Stomach smooth muscle (tissue), 2 donors: Measurements from ENCODE around the gene HLTF.
"Not testable (repeated sequence)": the region's sequence is repeated elsewhere in the genome, so short reads cannot be mapped to it uniquely, and the experiment has no call there.

Experiments used
- H3K27ac ChIP-seq: one replicate; pipeline ENCODE4 v1.7.0; 2013; ENCODE audit warnings: mild to moderate bottlenecking, low read length, inconsistent platforms
- H3K27me3 ChIP-seq, 2 donors: one replicate each; pipeline ENCODE4 v1.7.0; 2013; ENCODE audit warnings: low read length in 2 of 2; ENCODE audit not compliant: insufficient read depth in 2 of 2, control insufficient read depth in 1 of 2
- H3K36me3 ChIP-seq, 2 donors: one replicate each; pipeline ENCODE4 v1.7.0; 2013; ENCODE audit warnings: low read length in 2 of 2; ENCODE audit not compliant: control insufficient read depth in 2 of 2, insufficient read depth in 2 of 2
- H3K4me1 ChIP-seq: one replicate; pipeline ENCODE4 v1.7.0; 2013; ENCODE audit warnings: low read length; ENCODE audit not compliant: control insufficient read depth, insufficient read depth
- H3K4me3 ChIP-seq, 2 donors: one replicate each; pipeline ENCODE4 v1.7.0; 2013; ENCODE audit warnings: low read length in 2 of 2
- H3K9ac ChIP-seq, 2 donors: one replicate each; pipeline ENCODE4 v1.7.0; 2013; ENCODE audit warnings: low read length in 2 of 2, mild to moderate bottlenecking in 1 of 2
- H3K9me3 ChIP-seq, 2 donors: one replicate each; pipeline ENCODE4 v1.7.0; 2013; ENCODE audit warnings: low read length in 2 of 2; ENCODE audit not compliant: control insufficient read depth in 2 of 2
- donor health status: healthy.
- donor health status: Pancreatic carcinoma.

The HLTF gene

DNA sequence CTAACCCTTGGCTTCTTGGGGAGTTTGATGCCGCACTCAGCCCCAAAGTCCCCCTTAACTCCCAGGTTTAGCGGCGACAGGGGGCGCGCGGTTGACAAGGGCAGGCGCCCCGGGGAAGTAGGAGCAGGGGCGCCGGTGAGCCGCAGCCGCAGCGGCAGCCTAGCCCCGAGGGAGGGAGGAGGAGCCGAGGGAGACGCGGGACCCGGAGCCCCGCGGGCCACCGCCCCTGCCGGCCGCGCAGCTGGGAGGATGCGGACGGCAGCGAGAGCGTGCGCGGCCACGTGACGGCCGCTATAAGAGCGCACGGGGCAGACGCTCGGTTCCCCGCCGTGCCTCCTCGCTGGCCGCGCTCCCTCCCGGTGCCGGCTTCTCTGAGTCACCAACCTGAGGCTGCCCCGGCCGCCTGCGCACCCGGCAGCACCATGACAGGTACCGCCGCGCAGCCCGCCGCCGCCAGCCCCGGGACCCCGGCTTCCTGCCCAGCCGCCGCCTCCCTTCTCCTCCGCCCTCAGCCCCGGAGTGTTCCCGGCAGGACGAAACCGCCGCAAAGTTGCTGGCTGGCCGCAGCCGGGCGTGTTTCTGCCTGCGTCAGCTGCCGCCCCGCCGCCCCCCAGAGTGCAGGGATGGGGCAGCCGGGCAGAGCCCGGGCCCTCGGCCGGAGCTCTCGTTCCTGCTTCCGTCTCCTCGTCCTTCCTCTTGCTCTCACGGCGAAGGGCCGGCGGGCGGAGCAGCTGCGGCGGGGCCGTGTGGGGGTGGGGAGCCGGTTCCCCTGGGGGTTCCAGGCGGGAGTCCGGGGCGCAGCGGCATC is 94.9 kb downstream of the HLTF start, which contains the start of gene GYG1:
GYG1 (plus strand) TSS at position 322 of the 808 bp plus-strand sequence; CDS start at position 423, 101 bp downstream.
- Histone ChIP-seq H3K9ac (peak within 1 kb of the TSS; percentile 88 to 89), H3K9me3 (no peaks in the 10 kb centered on the region), H3K27me3 (no peaks in the 10 kb centered on the region), H3K36me3 (peaks cover 13 to 22% of the 10 kb centered on the region in 2 donors), H3K4me1 (peaks cover 14% of the 10 kb centered on the region), H3K27ac (peak within 1 kb of the TSS; percentile 91), H3K4me3 (peak within 1 kb of the TSS; percentile 66 to 84)

DNA sequence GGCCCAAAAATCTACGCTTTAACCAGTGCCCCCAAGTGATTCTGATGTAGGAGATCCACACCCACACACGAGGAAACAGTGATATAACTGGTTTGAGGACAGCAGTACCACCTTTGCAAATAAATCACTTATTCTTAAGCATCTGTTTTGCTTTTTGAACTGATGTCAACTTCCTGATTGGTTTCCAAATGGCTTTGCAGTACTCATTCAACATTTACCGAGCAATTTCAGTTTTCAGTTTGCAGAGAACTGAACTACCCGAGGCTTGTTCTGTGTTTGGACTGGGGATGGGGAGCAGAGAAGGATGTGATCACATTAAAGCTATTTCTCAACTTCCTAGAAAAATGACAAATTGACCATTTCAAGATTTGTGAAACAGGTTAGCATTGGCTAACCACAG is 96.1 kb downstream of the HLTF start:
- H3K4me1 ChIP-seq = peaks cover 14% of the 10 kb centered on the region
- H3K36me3 ChIP-seq = peaks cover 5 to 10% of the 10 kb centered on the region in 2 donors
- H3K9ac ChIP-seq = no peak overlapping the region
- H3K27me3 ChIP-seq = no peaks in the 10 kb centered on the region
- H3K4me3 ChIP-seq = no peak overlapping the region
- no peaks in the 10 kb centered on the region for H3K9me3 ChIP-seq
- no peak overlapping the region for H3K27ac ChIP-seq

DNA sequence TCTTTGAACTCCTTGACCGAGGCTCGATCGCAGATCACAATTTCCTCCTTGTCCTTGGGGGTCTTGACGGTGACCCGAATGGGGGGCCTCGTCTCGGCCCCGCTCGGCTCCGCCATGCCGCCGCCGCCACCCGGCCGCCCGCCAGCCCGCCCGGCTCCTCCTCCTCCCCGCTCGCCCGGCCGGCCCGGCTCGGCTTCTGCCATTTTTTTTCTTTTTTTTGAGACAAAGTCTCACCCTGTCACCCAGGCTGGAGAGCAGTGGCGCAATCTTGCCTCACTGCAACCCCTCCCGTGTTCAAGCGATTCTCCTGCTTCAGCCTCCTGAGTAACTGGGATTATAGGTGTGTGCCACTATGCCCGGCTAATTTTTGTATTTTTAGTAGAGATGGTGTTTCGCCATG is 98.8 kb downstream of the HLTF start:
- not testable (repeated sequence) for H3K27me3 ChIP-seq, H3K36me3 ChIP-seq, H3K4me1 ChIP-seq, H3K9ac ChIP-seq, H3K4me3 ChIP-seq, H3K27ac ChIP-seq, H3K9me3 ChIP-seq

DNA sequence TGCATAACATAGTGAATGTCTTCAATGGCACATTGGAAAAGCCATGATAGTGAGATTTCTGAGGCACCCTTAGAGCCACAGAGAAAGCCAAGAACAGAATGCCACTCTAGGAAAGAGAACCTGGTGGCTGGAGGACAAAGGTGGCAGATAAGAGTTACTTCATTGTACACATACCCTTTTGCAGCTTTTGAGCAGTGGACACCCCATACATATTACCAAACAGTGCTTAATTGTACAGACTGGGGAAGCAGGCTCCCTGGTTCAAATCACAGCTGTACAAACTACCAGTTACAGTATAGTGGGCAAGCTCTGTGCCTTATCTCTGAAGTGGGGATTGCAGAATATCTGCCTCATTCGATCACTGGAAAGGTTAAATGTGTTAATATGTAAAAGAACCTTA is 105.1 kb downstream of the HLTF start:
- Histone ChIP-seq H3K9ac (no peak overlapping the region), H3K4me3 (no peak overlapping the region), H3K4me1 (no peaks in the 10 kb centered on the region), H3K9me3 (no peaks in the 10 kb centered on the region), H3K27ac (no peak overlapping the region), H3K36me3 (no peaks in the 10 kb centered on the region), H3K27me3 (no peaks in the 10 kb centered on the region)
